ENCODE data around the gene SLC41A2. TPM values are rescaled to one million over a fixed set of nuclear protein-coding genes. Genes with fewer than 3 reads are reported as not detected.
"Not testable (repeated sequence)": the region's sequence is repeated elsewhere in the genome, so short reads cannot be mapped to it uniquely, and the experiment has no call there.

SLC41A2 gene
- total RNA-seq, 1 donor from 2014 or later = 4.6 TPM

- intact Hi-C loops (cut with micrococcal nuclease) = no loop called here
- TF ChIP-seq, protein P1, sequence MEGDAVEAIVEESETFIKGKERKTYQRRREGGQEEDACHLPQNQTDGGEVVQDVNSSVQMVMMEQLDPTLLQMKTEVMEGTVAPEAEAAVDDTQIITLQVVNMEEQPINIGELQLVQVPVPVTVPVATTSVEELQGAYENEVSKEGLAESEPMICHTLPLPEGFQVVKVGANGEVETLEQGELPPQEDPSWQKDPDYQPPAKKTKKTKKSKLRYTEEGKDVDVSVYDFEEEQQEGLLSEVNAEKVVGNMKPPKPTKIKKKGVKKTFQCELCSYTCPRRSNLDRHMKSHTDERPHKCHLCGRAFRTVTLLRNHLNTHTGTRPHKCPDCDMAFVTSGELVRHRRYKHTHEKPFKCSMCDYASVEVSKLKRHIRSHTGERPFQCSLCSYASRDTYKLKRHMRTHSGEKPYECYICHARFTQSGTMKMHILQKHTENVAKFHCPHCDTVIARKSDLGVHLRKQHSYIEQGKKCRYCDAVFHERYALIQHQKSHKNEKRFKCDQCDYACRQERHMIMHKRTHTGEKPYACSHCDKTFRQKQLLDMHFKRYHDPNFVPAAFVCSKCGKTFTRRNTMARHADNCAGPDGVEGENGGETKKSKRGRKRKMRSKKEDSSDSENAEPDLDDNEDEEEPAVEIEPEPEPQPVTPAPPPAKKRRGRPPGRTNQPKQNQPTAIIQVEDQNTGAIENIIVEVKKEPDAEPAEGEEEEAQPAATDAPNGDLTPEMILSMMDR (IDR thresholded peaks at IDR 0.05; ENCODE audit: borderline replicate concordance) = no peak
- H3K36me3 ChIP-seq = no peaks in the 10 kb centered on the region
- H3K9me3 ChIP-seq (replicated peaks) = no peaks in the 10 kb centered on the region
- DNase-seq = no peak
- peak overlapping the region; percentile 74 for H3K27ac ChIP-seq (replicated peaks)
- peaks cover 21% of the 10 kb centered on the region for H3K4me1 ChIP-seq
- peaks cover 25% of the 10 kb centered on the region for H3K27me3 ChIP-seq (ENCODE audit: low read depth)
- peak overlapping the region; percentile 87 for H3K4me3 ChIP-seq
Observed at GRCh38 chr12:104956870-104957718, 996 bp downstream of the SLC41A2 start.

DNA sequence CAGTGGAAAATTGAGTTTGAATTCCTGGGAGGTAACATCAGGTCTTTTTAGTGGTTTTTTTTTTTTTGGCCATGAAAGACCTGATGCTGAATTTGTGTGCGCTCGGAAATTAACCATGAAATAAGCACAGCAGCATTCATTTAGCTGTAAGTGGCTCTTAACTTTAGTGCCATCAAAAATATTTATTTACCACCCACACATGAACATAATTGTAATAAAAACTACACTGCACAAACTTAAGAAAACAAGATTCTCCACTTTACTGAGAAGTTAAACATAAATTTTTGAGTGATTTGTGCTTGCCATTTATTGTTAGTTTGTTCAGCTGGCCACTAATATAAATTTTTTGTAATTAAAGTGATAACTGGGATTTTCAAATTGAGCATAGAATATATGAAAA, 2.4 kb downstream of the SLC41A2 start:
- intact Hi-C loops (cut with micrococcal nuclease) = no loop called here
- H3K9me3 ChIP-seq (replicated peaks) = no peaks in the 10 kb centered on the region
- H3K36me3 ChIP-seq = no peaks in the 10 kb centered on the region
- H3K4me3 ChIP-seq = no peak overlapping the region
- TF ChIP-seq, protein P1 (IDR thresholded peaks at IDR 0.05; ENCODE audit: borderline replicate concordance) = no peak
- peaks cover 21% of the 10 kb centered on the region for H3K4me1 ChIP-seq
- H3K27me3 ChIP-seq (ENCODE audit: low read depth) = peaks cover 13% of the 10 kb centered on the region
- H3K27ac ChIP-seq (replicated peaks) = no peak overlapping the region
- DNase-seq = no peak

DNA sequence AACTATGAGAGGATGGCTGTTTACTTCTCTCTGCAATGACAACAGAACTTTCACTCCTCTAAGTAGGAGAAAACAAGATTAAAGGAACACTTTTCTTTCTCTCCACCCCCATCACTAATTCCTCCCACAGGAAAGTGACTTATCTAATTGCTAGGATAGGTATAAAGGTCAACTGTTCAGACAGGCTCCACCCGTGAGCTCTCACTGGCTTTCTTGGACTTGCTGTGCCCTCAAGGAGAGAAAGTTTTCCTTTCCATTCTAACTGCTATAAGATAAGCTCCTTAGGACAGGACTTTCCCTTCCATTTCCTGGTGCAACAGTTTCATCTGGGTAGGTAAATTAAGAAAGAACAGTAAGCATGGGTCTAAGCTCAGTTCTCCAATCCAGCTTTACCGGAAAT, 4.8 kb downstream of the SLC41A2 start:
- no peaks in the 10 kb centered on the region for H3K36me3 ChIP-seq
- no peak for DNase-seq

GRCh38 chr12:104952816-104953215, 5.3 kb downstream of the SLC41A2 start:
- no peaks in the 10 kb centered on the region for H3K36me3 ChIP-seq
- H3K27me3 ChIP-seq (ENCODE audit: low read depth) = peaks cover 5% of the 10 kb centered on the region
- TF ChIP-seq, protein P1 (IDR thresholded peaks at IDR 0.05; ENCODE audit: borderline replicate concordance) = no peak
- DNase-seq = no peak
- intact Hi-C loops (cut with micrococcal nuclease) = no loop called here
- no peak overlapping the region for H3K4me3 ChIP-seq
- H3K9me3 ChIP-seq (replicated peaks) = no peaks in the 10 kb centered on the region
- H3K27ac ChIP-seq (replicated peaks) = no peak overlapping the region
- peaks cover 5% of the 10 kb centered on the region for H3K4me1 ChIP-seq

More for the DNA sequence above, 4.8 kb downstream of the SLC41A2 start:
- Histone ChIP-seq H3K4me3 (no peak overlapping the region), H3K4me1 (peaks cover 8% of the 10 kb centered on the region), H3K9me3 (replicated peaks) (no peaks in the 10 kb centered on the region), H3K27me3 (ENCODE audit: low read depth) (peaks cover 5% of the 10 kb centered on the region), H3K27ac (replicated peaks) (no peak overlapping the region)
- TF ChIP-seq, protein P1 (IDR thresholded peaks at IDR 0.05; ENCODE audit: borderline replicate concordance) = no peak
- intact Hi-C loops (cut with micrococcal nuclease) = no loop called here

DNA sequence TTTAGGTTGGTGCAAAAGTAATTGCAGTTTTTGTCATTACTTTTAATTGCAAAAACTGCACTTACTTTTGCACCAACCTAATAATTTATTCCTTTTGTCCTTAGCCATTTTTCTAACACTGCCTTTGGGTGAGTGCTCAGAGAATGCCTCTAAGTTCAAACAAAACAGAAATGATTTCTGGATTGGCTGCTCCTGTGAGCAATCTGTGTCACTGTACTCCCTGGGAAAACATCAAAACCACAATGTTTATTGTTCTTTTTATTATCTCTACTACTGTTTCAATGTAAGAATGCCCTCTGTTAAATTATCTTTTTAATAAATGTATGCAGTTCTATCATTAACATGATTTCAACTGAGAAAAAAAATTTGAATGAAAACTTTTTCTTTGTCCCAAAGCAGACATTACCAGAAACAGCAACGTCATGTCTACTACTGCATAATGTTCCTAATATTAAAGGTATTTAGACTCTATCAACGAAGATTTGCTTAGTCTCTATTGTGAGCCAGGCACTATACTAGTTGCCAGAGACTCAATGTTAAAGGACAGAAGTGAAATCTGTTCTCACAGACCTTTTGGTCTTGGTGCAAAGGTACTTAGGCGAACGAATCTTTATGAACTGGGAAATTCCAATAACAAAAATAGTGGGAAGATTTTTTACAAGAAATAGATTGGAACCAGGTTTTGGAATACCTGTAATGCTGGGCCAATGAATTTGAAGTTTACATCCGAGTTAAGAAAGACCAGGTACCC, 6.2 kb downstream of the SLC41A2 start:
- Histone ChIP-seq H3K36me3 (no peaks in the 10 kb centered on the region), H3K27ac (replicated peaks) (no peak overlapping the region), H3K4me1 (no peaks in the 10 kb centered on the region), H3K4me3 (no peak overlapping the region), H3K27me3 (ENCODE audit: low read depth) (peaks cover 5% of the 10 kb centered on the region), H3K9me3 (replicated peaks) (no peaks in the 10 kb centered on the region)
- no peak for DNase-seq
- intact Hi-C loops (cut with micrococcal nuclease) = no loop called here
- TF ChIP-seq, protein P1 (IDR thresholded peaks at IDR 0.05; ENCODE audit: borderline replicate concordance) = no peak

DNA sequence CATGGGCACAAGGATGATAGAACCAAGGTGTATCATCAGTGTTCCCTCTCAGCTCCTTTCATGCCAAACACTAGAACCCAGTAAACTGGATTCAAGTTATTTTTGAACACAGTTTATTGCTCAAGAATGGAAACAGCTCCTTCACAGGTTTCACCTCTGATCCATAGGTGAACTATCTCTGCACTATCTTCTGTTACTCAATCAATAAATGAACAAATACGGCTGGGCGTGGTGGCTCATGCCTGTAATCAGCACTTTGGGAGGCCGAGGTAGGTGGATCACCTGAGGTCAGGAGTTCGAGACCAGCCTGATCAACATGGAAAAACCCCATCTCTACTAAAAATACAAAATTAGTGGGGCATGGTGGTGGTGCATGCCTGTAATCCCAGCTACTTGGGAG, 9.4 kb downstream of the SLC41A2 start:
- H3K27me3 ChIP-seq (ENCODE audit: low read depth); H3K27ac ChIP-seq (replicated peaks); intact Hi-C loops (cut with micrococcal nuclease); H3K4me1 ChIP-seq; H3K9me3 ChIP-seq (replicated peaks); DNase-seq; H3K4me3 ChIP-seq; H3K36me3 ChIP-seq: not testable (repeated sequence)
